Keratinocyte (primary cell): ENCODE data around the gene CREB5.

ENCODE experiments used
- CTCF ChIP-seq, 3 experiments: IDR thresholded peaks in 1 of 3; conservative IDR thresholded peaks in 1 of 3; optimal IDR thresholded peaks in 1 of 3; 2 replicates in 2 of 3; 3 replicates in 1 of 3; pipeline versions ENCODE3 to v1.5.1; 2011; ENCODE audit warnings: low read length in 3 of 3, mild to moderate bottlenecking in 3 of 3, moderate library complexity in 2 of 3, control low read depth in 1 of 3, inconsistent platforms in 1 of 3; ENCODE audit not compliant: insufficient read depth in 2 of 3; ENCODE audit errors: extremely low read depth in 1 of 3
- EZH2 ChIP-seq: IDR thresholded peaks from one replicate; pipeline ENCODE4 v1.6.1; 2012; ENCODE audit warnings: inconsistent platforms, mild to moderate bottlenecking, low read length, moderate library complexity

DNA sequence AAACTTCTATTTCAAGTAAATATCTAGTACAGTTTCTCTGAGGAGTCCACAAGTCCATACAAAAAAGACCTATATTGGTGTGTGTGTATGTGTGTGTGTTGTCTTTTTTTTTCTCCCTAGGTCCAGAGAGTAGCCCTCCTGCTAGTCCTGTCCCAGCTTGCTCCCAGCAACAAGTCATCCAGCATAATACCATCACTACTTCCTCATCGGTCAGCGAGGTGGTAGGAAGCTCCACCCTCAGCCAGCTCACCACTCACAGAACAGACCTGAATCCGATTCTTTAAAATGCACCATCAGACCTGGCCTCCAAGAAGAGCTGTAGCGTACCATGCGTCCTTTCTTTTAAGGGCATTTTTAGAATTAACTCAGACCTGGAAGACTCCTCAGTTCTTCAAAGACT lies 406.7 kb downstream of the CREB5 start:
- no peak for TF ChIP-seq CTCF (optimal IDR thresholded peaks at IDR 0.05 in 1 of 3, IDR thresholded peaks at IDR 0.05 in 1 of 3, conservative IDR thresholded peaks at IDR 0.05 in 1 of 3; ENCODE audit: extremely low read depth in 1 of 3, insufficient read depth in 2 of 3, low read length in 3 of 3)
- no peak for TF ChIP-seq EZH2
